T-helper 2 cell treated with Interferon-gamma antibody and Interleukin-4, amounts not matched to agents 5 μg/mL and 100 μg/mL, for 36 hours (primary cell): Measurements from ENCODE around the gene ADCY4.
"Not testable (repeated sequence)": the region's sequence is repeated elsewhere in the genome, so short reads cannot be mapped to it uniquely, and the experiment has no call there.

ENCODE experiments used
- DNase-seq: peaks from one replicate; pipeline ENCODE4 v3.0.0; 2021; ENCODE audit warnings: low spot score
- H3K27ac Mint-ChIP-seq: one replicate; pipeline ENCODE4 v1.8.0; 2021; ENCODE audit warnings: mild to moderate bottlenecking, mixed read lengths
- H3K27me3 Mint-ChIP-seq: one replicate; pipeline ENCODE4 v1.8.0; 2021; ENCODE audit warnings: low read depth, mixed read lengths
- H3K36me3 Mint-ChIP-seq: one replicate; pipeline ENCODE4 v1.8.0; 2021; ENCODE audit warnings: low read depth, mixed read lengths
- H3K4me1 Mint-ChIP-seq: one replicate; pipeline ENCODE4 v1.8.0; 2021; ENCODE audit warnings: low read depth, mixed read lengths
- H3K4me3 Mint-ChIP-seq: one replicate; pipeline ENCODE4 v1.8.0; 2022; ENCODE audit warnings: mild to moderate bottlenecking, moderate library complexity, mixed read lengths
- H3K9me3 Mint-ChIP-seq: one replicate; pipeline ENCODE4 v1.8.0; 2021; ENCODE audit warnings: mixed read lengths

ADCY4 gene

GRCh38 chr14:24334431-24335291, at the start of gene ADCY4:
ADCY4 (minus strand) TSS chr14:24335071; CDS start chr14:24334652, 419 bp downstream.
- Mint-ChIP-seq H3K36me3 (peaks cover 35% of the 10 kb centered on the region), H3K27me3 (peaks cover 30% of the 10 kb centered on the region), H3K4me1 (peaks cover 34% of the 10 kb centered on the region), H3K4me3 (peak within 1 kb of the TSS; percentile 30), H3K27ac (no peak within 1 kb of the TSS), H3K9me3 (no peaks in the 10 kb centered on the region)
- no peak for DNase-seq

- Mint-ChIP-seq H3K9me3 (no peaks in the 10 kb centered on the region), H3K27me3 (peaks cover 17% of the 10 kb centered on the region), H3K36me3 (no peaks in the 10 kb centered on the region), H3K4me3 (no peak overlapping the region), H3K27ac (no peak overlapping the region), H3K4me1 (no peaks in the 10 kb centered on the region)
- no peak for DNase-seq
These were observed 49.3 kb upstream of the ADCY4 start for GRCh38 chr14:24384169-24384568.

- Mint-ChIP-seq H3K27me3 (peaks cover 10% of the 10 kb centered on the region), H3K4me1 (no peaks in the 10 kb centered on the region), H3K36me3 (no peaks in the 10 kb centered on the region), H3K27ac (no peak overlapping the region), H3K4me3 (no peak overlapping the region), H3K9me3 (no peaks in the 10 kb centered on the region)
- DNase-seq = no peak
These were observed 47.1 kb upstream of the ADCY4 start for GRCh38 chr14:24382064-24382371.

DNA sequence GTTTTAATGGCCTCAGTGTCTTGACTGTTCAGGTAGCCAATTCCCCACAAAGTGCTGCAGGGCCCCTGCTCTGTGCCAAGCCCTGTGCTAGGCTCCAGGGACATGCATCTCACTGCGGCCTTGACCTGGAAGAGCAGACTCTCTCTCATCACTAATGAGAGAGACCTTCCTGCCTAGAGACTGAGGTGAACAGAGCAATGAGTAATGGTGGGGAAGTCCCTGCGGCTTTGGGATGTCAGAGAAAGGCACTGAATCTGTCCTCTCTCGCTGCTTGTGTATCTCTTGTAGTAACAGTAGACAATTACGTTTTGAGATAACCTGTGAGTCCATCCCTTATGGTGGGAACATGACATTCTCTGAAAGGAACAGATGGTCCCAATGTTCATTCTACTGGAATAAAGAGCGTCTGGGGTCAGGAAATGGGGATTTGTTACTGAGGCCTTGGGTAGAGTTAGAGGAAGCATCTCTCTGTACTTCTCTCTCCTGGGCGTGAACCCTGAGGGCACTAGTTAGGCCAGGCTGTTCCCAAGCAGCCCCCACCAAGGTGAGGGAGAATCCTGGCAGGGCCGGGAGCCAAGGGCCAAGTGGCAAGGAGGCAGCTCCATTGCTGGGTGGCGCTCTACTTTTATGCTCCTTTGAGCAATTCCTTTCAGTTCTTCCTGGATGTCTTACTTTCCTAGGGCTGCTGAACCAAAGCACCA, 46.6 kb upstream of the ADCY4 start:
- Mint-ChIP-seq H3K36me3 (no peaks in the 10 kb centered on the region), H3K4me1 (no peaks in the 10 kb centered on the region), H3K27ac (no peak overlapping the region), H3K4me3 (no peak overlapping the region), H3K27me3 (peaks cover 10% of the 10 kb centered on the region), H3K9me3 (no peaks in the 10 kb centered on the region)
- no peak for DNase-seq

- Mint-ChIP-seq H3K4me1 (no peaks in the 10 kb centered on the region), H3K4me3 (no peak overlapping the region), H3K36me3 (no peaks in the 10 kb centered on the region), H3K27me3 (peaks cover 11% of the 10 kb centered on the region), H3K27ac (no peak overlapping the region), H3K9me3 (no peaks in the 10 kb centered on the region)
- DNase-seq = no peak
These were observed 45.2 kb upstream of the ADCY4 start for GRCh38 chr14:24379907-24380730.

DNA sequence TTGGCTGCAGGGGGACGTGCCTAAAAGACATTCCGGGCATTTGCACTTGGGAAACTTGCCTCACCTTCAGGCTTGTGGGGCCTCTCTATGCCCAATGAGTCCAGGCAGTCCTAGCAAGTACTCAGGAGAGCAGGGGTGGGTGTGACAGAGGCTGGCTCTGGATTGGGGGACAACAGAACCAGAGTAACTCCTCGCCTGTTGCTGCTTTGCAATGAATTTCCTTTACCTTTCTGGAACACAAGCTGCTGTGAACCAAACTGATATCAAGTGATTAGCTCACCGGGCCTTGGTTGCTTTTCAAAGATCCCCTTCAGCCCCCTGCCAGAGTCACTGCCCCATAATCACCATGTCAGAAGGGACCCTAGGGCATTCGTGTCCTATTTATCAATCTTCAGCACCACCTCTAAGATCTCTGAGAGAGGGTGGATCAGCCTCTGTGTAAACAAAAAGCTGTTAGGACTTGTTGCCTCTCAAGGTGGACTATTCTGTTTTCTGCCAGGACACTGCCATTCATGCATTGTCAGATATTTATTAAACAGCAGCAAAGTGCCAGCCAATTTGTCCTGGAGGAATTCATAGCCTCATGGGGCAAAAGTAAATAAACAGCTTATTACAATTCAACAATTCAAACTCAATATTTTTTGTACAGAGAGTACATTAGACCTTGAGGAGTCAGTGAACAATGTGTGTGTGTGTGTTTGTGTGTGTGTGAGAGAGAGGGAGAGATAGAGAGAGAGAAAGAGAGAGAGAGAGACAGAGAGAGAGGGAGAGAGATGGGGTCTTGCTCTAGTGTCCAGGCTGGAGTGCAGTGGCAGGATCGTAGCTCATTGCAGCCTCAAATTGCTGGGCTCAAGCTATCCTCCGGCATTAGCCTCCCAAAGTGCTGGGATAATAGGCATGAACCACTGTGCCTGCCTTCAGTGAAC, 44.4 kb upstream of the ADCY4 start:
- Mint-ChIP-seq H3K4me3 (no peak overlapping the region), H3K4me1 (no peaks in the 10 kb centered on the region), H3K9me3 (no peaks in the 10 kb centered on the region), H3K36me3 (no peaks in the 10 kb centered on the region), H3K27ac (no peak overlapping the region), H3K27me3 (peaks cover 11% of the 10 kb centered on the region)
- DNase-seq = no peak

- Mint-ChIP-seq H3K27me3 (peaks cover 9% of the 10 kb centered on the region), H3K4me1 (no peaks in the 10 kb centered on the region), H3K27ac (no peak overlapping the region), H3K36me3 (no peaks in the 10 kb centered on the region), H3K9me3 (no peaks in the 10 kb centered on the region), H3K4me3 (no peak overlapping the region)
- no peak for DNase-seq
These were observed 43.5 kb upstream of the ADCY4 start for GRCh38 chr14:24378327-24378726.

DNA sequence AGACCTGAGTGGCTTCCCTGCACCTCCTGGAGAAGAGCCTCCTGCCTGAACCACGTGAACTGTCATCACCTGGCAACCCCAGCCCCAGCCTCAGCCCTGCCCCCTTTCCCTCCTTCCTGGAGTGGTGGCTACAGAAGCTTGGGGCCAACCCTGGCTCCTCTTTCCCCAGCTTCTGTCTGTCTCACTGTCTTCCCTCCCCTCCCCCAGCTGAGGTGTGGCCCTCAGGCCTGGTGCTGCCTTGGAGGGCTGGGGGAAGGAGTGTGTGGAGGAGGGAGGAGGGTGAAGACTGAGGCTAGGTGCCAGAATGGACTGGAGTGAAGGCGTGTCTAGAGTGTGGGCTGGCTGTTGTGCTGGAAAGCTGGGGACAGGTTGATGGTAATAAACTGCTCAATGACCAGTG, 42.8 kb upstream of the ADCY4 start:
- Mint-ChIP-seq H3K4me1 (no peaks in the 10 kb centered on the region), H3K27me3 (peaks cover 8% of the 10 kb centered on the region), H3K9me3 (no peaks in the 10 kb centered on the region), H3K27ac (no peak overlapping the region), H3K36me3 (no peaks in the 10 kb centered on the region), H3K4me3 (no peak overlapping the region)
- DNase-seq = no peak

- Mint-ChIP-seq H3K36me3 (no peaks in the 10 kb centered on the region), H3K4me1 (no peaks in the 10 kb centered on the region), H3K4me3 (no peak overlapping the region), H3K27me3 (peaks cover 8% of the 10 kb centered on the region), H3K9me3 (no peaks in the 10 kb centered on the region), H3K27ac (no peak overlapping the region)
- no peak for DNase-seq
These were observed 42.3 kb upstream of the ADCY4 start for GRCh38 chr14:24377126-24377525.

DNA sequence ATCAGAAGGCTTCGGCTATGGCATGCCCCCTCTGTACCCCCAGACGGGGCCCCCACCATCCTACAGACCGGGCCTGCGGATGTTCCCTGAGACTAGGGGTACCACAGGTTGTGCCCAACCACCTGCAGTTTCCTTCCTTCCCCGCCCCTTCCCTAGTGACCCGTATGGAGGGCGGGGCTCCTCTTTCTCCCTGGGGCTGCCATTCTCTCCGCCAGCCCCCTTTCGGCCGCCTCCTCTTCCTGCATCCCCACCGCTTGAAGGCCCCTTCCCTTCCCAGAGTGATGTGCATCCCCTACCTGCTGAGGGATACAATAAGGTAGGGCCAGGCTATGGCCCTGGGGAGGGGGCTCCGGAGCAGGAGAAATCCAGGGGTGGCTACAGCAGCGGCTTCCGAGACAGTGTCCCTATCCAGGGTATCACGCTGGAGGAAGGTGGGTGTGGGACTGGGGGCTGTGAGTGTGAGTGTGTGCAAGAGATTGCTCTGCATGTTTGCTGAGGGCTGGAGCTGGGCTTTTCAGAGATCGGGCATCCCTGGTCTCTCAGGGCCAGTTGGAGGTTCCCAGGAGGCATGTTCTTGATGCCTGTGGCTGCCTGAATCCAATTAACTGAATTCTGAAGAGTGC, 41.7 kb upstream of the ADCY4 start:
- no peak for DNase-seq
- no peaks in the 10 kb centered on the region for H3K9me3 Mint-ChIP-seq
- no peaks in the 10 kb centered on the region for H3K4me1 Mint-ChIP-seq
- H3K27ac Mint-ChIP-seq = no peak overlapping the region
- H3K27me3 Mint-ChIP-seq = peaks cover 9% of the 10 kb centered on the region
- no peak overlapping the region for H3K4me3 Mint-ChIP-seq
- H3K36me3 Mint-ChIP-seq = no peaks in the 10 kb centered on the region

DNA sequence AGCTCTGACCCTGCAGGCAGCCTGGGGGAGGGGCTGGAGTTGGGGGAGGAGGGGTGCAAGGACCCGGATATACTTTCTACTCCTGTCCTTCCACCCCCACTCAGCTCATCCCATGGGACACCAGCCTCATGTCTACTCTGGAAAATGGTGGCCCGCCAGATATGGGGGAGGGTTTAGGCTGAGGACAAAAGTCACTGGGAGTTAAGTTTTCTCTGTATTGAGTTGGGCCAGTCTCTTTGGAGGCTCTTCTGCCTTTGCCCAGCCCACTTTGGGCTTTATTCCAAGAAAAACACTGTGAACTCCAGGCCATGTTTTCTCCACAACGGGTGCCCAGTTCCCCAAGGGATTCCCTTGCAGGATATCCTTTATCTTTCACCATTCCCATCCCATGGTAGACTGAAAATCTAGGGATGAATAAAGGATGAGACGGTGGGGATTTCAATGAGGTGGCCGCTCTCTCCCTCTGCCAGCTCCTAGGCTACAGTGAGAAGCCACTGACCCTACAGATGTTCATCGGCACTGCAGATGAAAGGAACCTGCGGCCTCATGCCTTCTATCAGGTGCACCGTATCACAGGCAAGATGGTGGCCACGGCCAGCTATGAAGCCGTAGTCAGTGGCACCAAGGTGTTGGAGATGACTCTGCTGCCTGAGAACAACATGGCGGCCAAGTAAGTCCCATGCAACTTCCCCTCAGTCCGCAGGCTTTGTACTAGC, 38.0 kb upstream of the ADCY4 start:
- no peak for DNase-seq
- no peak overlapping the region for H3K4me3 Mint-ChIP-seq
- H3K4me1 Mint-ChIP-seq = peaks cover 1% of the 10 kb centered on the region
- peaks cover 27% of the 10 kb centered on the region for H3K27me3 Mint-ChIP-seq
- H3K36me3 Mint-ChIP-seq = no peaks in the 10 kb centered on the region
- no peaks in the 10 kb centered on the region for H3K9me3 Mint-ChIP-seq
- no peak overlapping the region for H3K27ac Mint-ChIP-seq

DNA sequence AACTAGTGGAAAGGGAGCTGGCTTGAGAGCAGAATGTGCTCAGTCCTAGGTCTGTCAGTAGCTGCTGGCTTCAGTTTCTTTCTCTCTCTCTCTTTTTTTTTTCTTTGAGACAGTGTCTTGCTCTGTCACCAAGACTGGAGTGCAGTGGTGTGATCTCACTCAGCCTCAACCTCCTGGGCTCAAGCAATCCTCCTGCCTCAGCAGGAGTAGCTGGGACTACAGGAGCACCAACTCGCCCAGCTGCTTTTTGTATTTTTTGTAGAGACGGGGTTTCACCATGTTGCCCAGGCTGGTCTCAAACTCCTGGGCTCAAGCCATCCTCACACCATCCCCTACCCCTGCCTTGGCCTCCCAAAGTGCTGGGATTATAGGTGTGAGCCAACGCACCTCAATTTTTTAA, 36.7 kb upstream of the ADCY4 start:
- H3K27me3 Mint-ChIP-seq = peaks cover 39% of the 10 kb centered on the region
- H3K4me3 Mint-ChIP-seq, H3K9me3 Mint-ChIP-seq, H3K4me1 Mint-ChIP-seq, DNase-seq, H3K36me3 Mint-ChIP-seq, H3K27ac Mint-ChIP-seq: not testable (repeated sequence)
